ENCODE measurements around the gene VSTM4. TPM values are rescaled to one million over a fixed set of nuclear protein-coding genes. Genes with fewer than 3 reads are reported as not detected.

The VSTM4 gene
- total RNA-seq, 1 experiment from 2014 or later = 0.13 TPM

- DNase-seq (ENCODE audit: low read depth, low spot score) = no peak
- TF ChIP-seq REST (IDR thresholded peaks at IDR 0.05; ENCODE audit: insufficient read depth in 1 of 2, low read depth in 2 of 2, low read length in 1 of 2) (no peak), CTCF (IDR thresholded peaks at IDR 0.05) (no peak; the same call in 1 of the 2 replicates), SIN3A (IDR thresholded peaks at IDR 0.05; ENCODE audit: borderline replicate concordance, insufficient read depth, low read depth, low read length) (no peak), POLR2AphosphoS5 (IDR thresholded peaks at IDR 0.05; ENCODE audit: low read depth, low read length) (no peak), TCF7L2 (IDR thresholded peaks at IDR 0.05; ENCODE audit: low read depth, low read length) (no peak)
- in situ Hi-C loops (cut with HindIII; ENCODE audit: low pct_unique_long_range_greater_than_20kb, low sequenced_read_pairs) = no loop called here
- ATAC-seq = no peak
- no peaks in the 10 kb centered on the region for H3K9me3 ChIP-seq (ENCODE audit: control insufficient read depth, insufficient read depth, low read depth, low read length)
- H3K27me3 ChIP-seq (ENCODE audit: control insufficient read depth, insufficient read depth, low read length) = peaks cover 6% of the 10 kb centered on the region
- H3K4me1 ChIP-seq (ENCODE audit: control insufficient read depth, insufficient read depth, low read length) = no peaks in the 10 kb centered on the region
- no peak overlapping the region for H3K27ac ChIP-seq (ENCODE audit: low read length)
- intact Hi-C loops (cut with micrococcal nuclease; ENCODE audit: unreplicated experiment) = loop anchor here (5.0 kb wide), 2 partner anchors 180 to 505 kb away; no protein-coding TSS in a partner anchor
- CTCF ChIA-PET = interaction anchor here (1.7 kb wide), 1 partner anchor 504 kb away, joined by 6 read pairs; no protein-coding TSS in a partner anchor
- no TSS peak for BruUV-seq (replicated peaks)
- POLR2A ChIA-PET = no interaction called here
- no peaks in the 10 kb centered on the region for H3K36me3 ChIP-seq (ENCODE audit: control insufficient read depth, insufficient read depth, low read length)
- H3K4me3 ChIP-seq (ENCODE audit: low read depth in 2 of 2, low read length in 2 of 2) = no peak overlapping the region
Observed at GRCh38 chr10:49162063-49162462, 46.7 kb upstream of the VSTM4 start.

GRCh38 chr10:49161411-49161997 is 46.2 kb upstream of the VSTM4 start:
- Histone ChIP-seq H3K9me3 (ENCODE audit: control insufficient read depth, insufficient read depth, low read depth, low read length) (no peaks in the 10 kb centered on the region), H3K4me3 (ENCODE audit: low read depth in 2 of 2, low read length in 2 of 2) (no peak overlapping the region), H3K4me1 (ENCODE audit: control insufficient read depth, insufficient read depth, low read length) (no peaks in the 10 kb centered on the region), H3K27me3 (ENCODE audit: control insufficient read depth, insufficient read depth, low read length) (peaks cover 6% of the 10 kb centered on the region), H3K36me3 (ENCODE audit: control insufficient read depth, insufficient read depth, low read length) (no peaks in the 10 kb centered on the region), H3K27ac (ENCODE audit: low read length) (no peak overlapping the region)
- BruUV-seq (replicated peaks) = no TSS peak
- ChIA-PET CTCF (interaction anchor here (0.7 to 1.7 kb wide), 2 partner anchors 48 to 503 kb away, joined by 3 to 6 read pairs; no protein-coding TSS in a partner anchor), POLR2A (no interaction called here)
- in situ Hi-C loops (cut with HindIII; ENCODE audit: low pct_unique_long_range_greater_than_20kb, low sequenced_read_pairs) = no loop called here
- intact Hi-C loops (cut with micrococcal nuclease; ENCODE audit: unreplicated experiment) = loop anchor here (5.0 kb wide), 2 partner anchors 179 to 504 kb away; no protein-coding TSS in a partner anchor
- TF ChIP-seq POLR2AphosphoS5 (IDR thresholded peaks at IDR 0.05; ENCODE audit: low read depth, low read length) = no peak
- peak; percentile 41; the same call in 1 of the 2 replicates for TF ChIP-seq CTCF (IDR thresholded peaks at IDR 0.05)
- DNase-seq (ENCODE audit: low read depth, low spot score) (no peak), ATAC-seq (no peak; the same call in 1 of the 2 replicates)
